NB4 (cell line): ENCODE measurements around the gene PCGF1.

ENCODE experiments used
- POLR2A ChIP-seq: IDR thresholded peaks from 2 replicates; pipeline ENCODE4 v1.6.1; 2011; ENCODE audit warnings: mild to moderate bottlenecking; ENCODE audit not compliant: insufficient read length; ENCODE audit errors: extremely low read depth
- TF ChIP-seq, protein P1 (sequence below): IDR thresholded peaks from one replicate; pipeline ENCODE4 v1.5.1; 2012; ENCODE audit warnings: low read depth, low read length

DNA sequence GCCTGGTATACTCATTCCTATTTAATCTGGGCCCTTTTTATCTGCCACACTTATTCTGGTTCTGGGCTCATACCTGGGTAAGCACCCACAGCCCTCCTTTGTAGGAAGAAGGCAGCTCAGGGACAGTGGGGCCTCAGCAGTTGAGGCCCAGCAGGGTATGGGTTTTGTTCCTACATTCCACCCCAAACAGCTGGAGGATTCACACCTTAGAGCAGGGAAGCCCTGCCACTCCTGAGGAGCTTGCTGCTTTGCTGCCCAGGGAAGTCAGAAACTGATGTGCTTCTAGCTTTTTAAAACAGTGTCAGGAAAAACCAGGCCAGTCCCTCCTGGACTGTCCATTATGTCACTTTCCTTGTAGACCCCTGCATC is 6.9 kb downstream of the PCGF1 start:
- TF ChIP-seq, protein P1, sequence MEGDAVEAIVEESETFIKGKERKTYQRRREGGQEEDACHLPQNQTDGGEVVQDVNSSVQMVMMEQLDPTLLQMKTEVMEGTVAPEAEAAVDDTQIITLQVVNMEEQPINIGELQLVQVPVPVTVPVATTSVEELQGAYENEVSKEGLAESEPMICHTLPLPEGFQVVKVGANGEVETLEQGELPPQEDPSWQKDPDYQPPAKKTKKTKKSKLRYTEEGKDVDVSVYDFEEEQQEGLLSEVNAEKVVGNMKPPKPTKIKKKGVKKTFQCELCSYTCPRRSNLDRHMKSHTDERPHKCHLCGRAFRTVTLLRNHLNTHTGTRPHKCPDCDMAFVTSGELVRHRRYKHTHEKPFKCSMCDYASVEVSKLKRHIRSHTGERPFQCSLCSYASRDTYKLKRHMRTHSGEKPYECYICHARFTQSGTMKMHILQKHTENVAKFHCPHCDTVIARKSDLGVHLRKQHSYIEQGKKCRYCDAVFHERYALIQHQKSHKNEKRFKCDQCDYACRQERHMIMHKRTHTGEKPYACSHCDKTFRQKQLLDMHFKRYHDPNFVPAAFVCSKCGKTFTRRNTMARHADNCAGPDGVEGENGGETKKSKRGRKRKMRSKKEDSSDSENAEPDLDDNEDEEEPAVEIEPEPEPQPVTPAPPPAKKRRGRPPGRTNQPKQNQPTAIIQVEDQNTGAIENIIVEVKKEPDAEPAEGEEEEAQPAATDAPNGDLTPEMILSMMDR = no peak
- TF ChIP-seq POLR2A = no peak
